NCI-H226 (cell line): ENCODE measurements around the gene NECTIN1.
"Not testable (repeated sequence)": the region's sequence is repeated elsewhere in the genome, so short reads cannot be mapped to it uniquely, and the experiment has no call there.

Source experiments
- DNase-seq: peaks from one replicate; pipeline ENCODE4 v3.0.0-alpha.2; 2015

Gene NECTIN1

DNA sequence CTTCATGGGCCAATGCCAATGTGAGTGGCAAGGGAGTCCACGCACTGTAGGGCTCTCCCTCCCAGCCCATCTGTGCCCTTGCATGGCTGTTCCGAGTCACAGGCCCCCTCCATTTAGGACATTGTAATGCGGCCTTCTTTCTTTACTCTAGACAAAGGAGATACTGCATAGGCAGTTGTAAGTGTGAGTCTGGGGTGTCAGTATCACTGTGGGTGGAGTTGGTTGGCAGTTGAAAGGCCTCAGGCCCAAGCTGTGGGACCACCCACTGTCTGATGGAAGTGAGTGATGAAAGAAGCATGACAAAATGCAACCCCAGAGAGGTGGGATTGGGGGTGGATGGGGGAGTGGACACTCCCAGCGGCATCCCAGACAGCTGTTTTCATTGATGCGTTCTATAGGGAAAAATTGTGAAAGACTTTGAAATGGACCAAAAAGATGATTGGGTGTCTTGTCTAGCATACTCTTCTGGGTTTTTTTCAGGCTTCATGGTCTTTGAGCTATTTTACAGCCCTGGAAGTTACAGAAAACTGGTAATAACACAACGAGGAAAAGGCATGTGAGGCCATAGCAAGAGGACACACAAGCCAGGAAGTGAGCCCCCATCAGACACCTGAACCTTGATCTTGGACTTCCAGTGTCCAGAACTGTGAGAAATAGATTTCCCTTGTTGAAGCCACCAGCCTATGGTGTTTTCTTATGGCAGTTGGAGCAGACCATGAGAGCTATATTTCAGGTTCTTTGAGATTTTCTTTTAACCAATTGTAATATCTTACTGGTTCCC lies 114.6 kb downstream of the NECTIN1 start:
- DNase-seq: no peak

DNA sequence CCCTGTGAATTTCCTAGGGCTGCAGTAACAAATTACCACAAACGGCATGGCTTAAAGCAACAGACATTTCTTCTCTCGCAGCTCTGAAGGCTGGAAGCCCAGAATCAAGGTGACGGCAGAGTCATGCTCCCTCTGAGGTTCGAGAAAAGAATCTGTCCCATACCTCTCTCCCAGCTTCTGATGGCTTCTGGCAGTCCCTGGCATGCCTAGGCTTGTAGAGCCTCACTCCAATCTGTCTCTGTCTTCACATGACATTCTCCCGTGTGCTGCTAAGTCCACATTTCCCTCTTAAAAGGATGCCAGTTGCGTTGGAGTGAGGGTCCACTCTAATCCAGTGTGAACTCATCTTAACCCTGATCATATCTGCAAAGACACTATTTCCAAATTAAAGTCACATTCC lies 116.2 kb downstream of the NECTIN1 start:
- no peak for DNase-seq

DNA sequence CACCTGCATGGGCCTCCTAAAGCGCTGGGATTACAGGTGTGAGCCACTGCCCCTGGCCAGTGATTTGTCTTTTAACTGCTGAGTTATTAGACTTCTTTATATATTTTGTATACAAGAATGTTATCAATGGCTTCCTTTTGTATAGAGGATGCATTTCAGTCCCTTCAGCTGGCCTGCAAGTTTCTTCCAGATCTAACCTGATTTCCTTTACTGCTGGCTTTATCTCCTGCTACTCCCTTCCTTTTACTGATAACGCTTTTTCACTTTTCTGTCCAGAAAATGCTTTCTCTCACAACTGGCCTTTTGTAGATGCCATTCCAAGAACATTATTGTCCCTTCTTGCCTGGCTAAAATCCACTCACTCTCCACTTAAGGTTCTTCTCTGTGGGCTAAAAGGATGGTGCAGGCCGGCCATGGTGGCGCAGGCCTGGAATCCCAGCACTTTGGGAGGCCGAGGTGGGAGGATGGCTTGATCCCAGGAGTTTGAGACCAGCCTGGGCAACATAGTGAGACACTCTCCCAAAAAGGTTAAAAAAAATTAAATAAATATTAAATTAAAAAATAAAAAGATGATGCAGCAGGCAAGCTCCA lies 118.1 kb downstream of the NECTIN1 start:
- no peak for DNase-seq

DNA sequence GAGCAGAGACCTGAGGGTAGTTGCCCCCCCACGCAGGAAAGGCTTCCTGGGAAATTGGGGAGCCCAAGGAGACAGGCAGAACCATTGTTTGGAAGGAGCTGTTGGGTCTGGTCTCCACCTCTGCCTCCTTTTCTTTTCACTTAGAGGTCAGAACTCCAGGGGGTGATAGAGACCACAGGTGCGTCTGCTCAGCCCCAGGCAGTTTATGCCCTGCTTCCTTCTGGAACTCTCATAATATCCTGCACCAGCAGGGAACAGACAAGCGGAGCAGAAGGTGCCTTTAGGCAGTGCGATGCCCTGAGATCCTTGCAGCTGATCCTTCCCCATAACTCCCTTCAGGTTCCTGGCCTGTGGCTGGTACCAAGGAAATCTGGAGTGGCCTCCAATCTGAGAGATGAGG lies 120.2 kb downstream of the NECTIN1 start:
- DNase-seq: no peak

DNA sequence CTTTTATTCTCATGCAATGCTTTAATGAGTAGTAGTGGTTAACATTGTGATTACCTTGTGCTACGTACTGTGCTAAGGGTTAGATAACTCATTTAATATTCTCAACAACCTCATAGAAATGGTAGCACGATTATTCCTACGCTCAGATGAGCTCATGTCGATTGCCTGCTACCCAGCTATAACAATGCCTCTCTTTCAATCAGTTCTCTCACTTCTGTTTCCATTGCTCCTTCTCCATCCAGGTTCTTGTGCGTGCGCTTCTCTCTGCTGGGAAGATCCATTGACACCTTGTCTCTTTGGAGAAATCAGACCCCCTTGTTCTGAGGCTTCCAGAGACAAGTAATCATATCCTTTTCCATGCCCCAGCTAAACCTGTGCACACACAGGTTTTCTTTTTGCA lies 120.8 kb downstream of the NECTIN1 start:
- no peak for DNase-seq

DNA sequence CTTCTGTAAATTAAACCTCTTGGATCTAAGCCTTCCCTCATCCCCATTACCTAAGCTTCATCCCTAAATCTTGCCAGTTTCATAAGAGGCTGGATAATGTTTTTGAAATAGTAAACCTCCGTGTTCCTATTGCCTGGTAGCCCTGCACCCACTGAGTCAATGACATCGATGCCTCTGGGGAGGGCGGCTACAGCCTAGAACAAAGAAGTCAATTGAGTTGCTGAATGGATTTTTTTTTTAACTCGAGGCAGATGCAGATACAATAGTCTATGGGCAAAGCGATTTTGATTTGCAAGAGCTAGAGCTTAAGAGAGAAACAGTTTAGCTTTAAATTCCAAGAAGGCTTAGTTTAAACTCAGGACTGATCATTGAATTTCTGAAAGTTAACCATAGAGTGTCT lies 121.3 kb downstream of the NECTIN1 start:
- DNase-seq: no peak

DNA sequence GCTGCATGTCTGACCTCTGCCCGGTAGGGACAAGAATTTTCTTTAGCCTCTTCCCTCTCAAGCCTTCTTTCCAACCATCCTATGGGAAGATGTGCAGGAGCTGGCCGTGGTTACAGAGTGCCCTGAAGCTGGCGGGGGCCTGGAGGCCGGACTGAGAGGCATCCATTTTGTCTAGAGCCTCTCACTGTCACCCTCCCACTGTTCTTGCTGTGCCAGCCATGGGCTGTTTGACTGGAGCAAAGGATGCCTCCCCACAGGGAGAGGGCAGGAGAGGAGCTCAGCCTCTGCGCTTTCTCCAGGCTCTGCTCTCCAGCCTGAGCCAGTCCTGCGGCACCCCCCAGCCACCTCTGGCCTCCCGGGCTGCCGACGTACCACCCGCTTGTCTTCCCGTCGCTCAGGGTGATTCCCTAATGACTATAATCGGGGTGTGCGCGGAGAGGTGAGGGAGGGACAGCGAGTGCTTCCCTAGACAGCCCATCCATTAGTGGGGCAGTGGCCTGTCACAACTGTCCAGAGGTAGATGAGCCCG lies 123.8 kb downstream of the NECTIN1 start:
- no peak for DNase-seq

DNA sequence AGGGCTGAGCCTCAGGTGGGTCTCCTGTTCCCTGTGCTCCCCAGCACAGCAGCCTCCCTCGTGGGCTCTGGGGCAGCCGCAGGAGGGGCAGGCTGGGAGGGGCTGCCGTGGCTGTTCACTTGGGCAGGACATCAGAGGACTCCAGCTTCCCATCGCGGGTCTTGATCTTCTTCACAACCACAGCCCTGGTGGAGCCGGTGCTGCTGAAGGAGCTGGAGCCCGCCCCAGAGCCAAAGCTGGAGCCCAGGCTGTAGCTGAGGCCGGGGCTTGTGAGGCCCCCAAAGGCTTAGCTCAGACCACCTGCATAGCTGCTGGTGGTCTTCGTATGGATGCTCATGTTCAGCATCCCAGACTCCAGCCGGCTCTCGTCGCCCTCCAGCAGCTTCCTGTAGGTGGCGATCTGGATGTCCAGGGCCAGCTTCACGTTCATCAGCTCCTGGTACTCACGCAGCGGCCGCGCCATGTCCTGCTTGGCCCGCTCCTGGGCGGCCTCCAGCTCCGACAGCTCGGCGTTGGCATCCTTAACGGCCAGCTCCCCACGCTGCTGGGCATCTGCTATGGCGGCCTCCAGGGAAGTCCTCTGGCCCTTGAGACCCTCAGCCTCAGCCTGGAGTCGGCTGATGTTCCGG lies 126.1 kb downstream of the NECTIN1 start:
- no peak for DNase-seq

DNA sequence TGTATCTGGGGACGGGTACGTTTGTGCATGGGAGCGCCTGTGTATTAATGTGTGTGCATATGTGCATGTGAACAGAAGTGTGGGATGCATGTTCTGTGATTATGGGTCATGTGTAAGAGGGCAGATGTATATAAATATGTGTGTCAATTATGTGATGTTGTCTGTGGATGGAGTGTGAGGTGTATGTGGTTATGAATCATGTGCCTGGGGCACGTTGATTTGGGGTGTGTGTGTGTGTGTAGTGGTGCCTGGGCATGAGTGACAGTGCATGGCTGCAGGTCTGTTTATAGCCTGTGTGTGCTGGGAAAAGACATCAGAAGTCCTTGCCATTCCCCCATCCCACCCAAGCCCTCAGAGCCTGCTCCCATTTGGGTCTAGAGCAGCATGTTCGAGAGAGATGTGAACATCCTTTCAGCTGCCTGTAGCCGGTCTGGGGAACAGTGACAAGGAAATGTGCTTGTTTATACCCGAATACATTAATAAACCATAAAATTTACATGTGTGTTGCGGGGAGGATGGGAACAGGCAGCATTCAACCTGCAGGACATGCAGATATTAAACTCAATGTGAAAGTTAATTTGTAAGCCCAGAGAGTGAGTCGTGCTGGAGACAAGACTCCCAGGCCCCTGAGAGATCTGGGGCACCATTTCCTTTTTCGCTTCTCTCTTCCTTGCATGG lies 129.0 kb downstream of the NECTIN1 start:
- no peak for DNase-seq

DNA sequence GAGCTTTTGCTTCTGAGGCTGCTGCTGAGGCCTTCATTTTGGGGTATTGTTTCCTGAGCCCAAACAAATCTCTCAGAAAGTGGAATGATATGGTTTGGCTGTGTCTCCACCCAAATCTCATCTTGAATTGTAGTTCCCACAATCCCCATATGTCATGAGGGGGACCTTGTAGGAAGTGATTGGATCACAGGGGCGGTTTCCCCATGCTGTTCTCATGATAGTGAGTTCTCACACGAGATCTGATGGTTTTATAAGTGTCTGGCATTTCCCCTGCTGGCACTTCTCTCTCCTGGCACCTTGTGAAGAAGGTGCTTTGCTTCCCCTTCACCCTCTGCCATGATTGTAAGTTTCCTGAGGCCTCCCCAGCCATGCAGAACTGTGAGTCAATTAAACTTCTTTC lies 133.1 kb downstream of the NECTIN1 start:
- DNase-seq: not testable (repeated sequence)

DNA sequence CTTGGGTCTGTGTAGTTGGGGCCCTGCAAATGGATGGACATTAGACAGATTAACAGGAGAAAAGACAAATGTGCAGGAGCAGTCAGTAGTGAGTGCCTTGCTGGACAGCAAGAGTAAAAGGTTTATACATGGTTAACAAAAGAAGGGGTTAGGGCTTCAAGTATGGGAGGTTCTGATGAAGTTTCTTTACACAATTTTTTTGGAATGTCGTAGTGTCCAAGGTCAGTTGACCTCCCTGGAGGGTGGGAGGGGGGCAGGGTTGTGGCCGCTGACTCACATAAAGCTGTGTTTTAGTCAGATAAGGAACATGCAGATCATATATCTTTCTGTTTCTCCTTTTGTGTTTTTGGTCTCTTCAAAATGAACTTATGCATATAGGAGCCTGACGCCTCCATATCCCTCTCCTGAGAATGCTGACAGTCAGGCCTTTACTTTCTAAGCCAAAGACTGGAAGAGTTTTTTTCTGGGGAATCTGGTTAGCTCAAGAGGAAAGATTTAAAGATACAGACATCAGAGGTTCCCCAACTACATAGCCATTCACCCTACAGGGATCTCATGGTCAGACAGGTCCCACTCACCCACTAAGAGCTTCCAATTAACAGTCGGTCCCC lies 134.3 kb downstream of the NECTIN1 start:
- peak; percentile 69 for DNase-seq

DNA sequence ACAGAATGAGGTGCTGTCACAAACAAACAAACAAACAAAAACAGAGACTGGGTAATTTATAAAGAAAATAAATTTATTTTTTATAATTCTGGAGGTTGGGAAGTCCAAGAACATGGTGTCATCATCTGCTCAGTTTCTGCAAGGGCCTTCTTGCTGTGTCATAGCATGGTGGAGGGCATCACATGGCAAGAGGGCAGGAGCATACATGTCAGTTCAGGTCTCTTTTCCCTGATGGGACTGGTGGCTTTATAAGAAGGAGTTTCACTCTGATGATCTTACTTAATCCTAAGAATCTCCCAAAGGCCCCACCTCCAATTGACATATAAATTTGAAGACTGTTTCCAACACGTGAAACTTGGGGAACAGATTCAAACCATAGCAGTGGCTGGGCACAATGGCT lies 135.7 kb downstream of the NECTIN1 start:
- no peak for DNase-seq

DNA sequence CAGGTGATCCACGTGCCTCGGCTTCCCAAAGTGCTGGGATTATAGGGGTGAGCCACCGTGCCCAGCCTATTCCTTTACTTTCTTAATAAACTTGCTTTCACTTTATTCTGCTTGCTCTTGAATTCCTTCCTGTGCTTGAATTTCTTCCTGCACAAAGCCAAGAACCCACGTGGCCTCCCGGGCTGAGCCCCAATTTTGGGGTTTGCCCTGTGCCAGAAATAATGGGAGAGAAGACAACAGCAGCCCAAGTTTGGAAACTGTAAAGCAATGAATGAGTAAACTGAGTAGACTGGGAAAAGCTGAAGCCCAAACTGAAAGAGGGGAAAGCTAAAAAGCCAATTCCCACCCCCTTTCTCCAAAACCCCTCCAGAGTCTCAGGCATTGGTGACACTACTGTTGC lies 136.4 kb downstream of the NECTIN1 start:
- DNase-seq: no peak

DNA sequence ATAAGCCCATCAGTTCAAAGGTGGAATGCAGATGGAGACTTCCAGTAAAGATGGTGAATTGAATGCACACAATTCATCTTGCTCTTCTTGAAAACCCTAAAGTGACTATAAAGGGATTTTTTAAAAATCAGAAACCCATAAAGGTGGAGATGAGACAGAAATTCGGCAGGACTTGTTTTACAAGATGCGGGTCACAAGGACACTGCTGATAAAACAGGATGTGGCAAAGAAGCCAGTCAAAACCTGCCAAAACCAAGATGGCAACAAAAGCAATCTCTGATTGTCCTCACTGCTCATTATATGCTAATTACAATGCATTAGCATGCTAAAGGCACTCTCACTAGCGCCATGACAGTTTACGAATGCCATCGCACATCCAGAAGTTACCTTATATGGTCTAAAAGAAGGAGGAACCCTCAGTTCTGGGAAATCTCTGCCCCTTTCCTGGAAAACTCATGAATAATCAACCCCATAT lies 137.1 kb downstream of the NECTIN1 start:
- no peak for DNase-seq

DNA sequence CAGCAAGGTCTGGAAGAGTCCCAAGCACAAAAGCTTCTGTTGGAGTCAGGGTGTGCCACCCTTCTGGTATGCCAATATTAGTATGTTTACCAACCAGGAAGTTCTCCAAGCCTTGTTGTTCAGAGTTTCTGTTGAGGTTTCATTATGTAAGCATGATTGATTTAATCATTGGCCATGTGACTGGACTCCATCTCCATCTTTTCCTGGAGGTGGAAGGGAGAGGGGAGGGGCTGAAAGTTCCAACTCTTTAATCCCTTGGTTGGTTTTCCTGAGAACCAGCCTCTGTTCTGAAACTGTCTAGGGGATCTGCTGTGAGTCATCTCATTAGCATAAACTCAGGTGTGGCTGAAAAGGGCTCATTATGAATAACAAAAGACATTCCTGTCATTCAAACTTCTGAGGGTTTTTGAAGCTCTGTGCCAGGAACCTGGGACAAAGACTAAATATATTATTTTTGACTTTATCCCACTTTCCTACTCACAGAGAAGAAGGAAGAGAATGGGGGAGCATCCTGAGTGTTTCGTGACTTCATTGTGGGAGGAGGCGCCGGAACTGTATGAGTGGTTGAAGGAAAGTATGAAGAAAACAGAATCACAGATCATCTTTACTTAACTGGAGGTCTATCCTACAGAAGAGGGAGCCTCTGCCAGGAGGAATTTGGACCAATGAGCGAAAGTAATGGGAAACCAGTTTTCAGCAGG lies 138.2 kb downstream of the NECTIN1 start:
- DNase-seq: peak; percentile 76

DNA sequence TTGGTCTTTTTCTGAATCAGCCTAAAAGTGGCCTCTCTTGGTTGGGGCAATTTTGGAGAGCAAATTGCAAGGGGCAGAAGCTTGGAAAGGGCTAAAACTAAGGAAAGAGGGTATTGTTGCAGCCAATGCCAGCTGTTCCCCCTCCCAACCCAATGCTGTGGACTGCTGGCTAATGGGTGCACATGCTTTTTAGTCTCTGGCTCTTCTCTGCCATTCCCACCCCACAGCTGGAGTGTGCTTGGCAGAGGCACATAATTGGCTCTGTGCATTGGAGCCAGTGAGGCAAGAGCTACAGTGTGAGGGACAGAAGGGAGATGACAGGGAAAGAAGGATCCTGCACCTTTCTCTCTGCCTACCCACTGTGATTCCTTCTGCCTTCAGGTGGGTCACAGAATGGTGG lies 140.0 kb downstream of the NECTIN1 start:
- no peak for DNase-seq
